ENCODE results near the gene PBXIP1.
A peak's percentile ranks its signal among the peaks of the same experiment; 100 is the strongest.

The PBXIP1 gene

GRCh38 chr1:154935749-154936554 is 19.9 kb downstream of the PBXIP1 start:
- peaks cover 8% of the 10 kb centered on the region for H3K36me3 ChIP-seq (ENCODE audit: control insufficient read depth, insufficient read depth, low read length)
- H3K4me3 ChIP-seq (replicated peaks; ENCODE audit: low read depth, low read length): peak overlapping the region; percentile 74
- no peaks in the 10 kb centered on the region for H3K27me3 ChIP-seq (replicated peaks; ENCODE audit: control insufficient read depth, insufficient read depth, low read length)
- no peak for DNase-seq (ENCODE audit: extremely low read depth, insufficient read length)
- TF ChIP-seq CTCF (IDR thresholded peaks at IDR 0.05; ENCODE audit: insufficient read depth, low read length, poor library complexity, severe bottlenecking): no peak

GRCh38 chr1:154934358-154934948 is 21.4 kb downstream of the PBXIP1 start:
- no peaks in the 10 kb centered on the region for H3K27me3 ChIP-seq (replicated peaks; ENCODE audit: control insufficient read depth, insufficient read depth, low read length)
- no peak overlapping the region for H3K4me3 ChIP-seq (replicated peaks; ENCODE audit: low read depth, low read length)
- peaks cover 10% of the 10 kb centered on the region for H3K36me3 ChIP-seq (ENCODE audit: control insufficient read depth, insufficient read depth, low read length)
- no peak for DNase-seq (ENCODE audit: extremely low read depth, insufficient read length)
- no peak for TF ChIP-seq CTCF (IDR thresholded peaks at IDR 0.05; ENCODE audit: insufficient read depth, low read length, poor library complexity, severe bottlenecking)

- Histone ChIP-seq H3K36me3 (ENCODE audit: control insufficient read depth, insufficient read depth, low read length) (peaks cover 19% of the 10 kb centered on the region), H3K4me3 (replicated peaks; ENCODE audit: low read depth, low read length) (no peak overlapping the region), H3K27me3 (replicated peaks; ENCODE audit: control insufficient read depth, insufficient read depth, low read length) (no peaks in the 10 kb centered on the region)
- TF ChIP-seq CTCF (IDR thresholded peaks at IDR 0.05; ENCODE audit: insufficient read depth, low read length, poor library complexity, severe bottlenecking): no peak
- no peak for DNase-seq (ENCODE audit: extremely low read depth, insufficient read length)
Measured at GRCh38 chr1:154931940-154932487, 23.9 kb downstream of the PBXIP1 start.

- no peak for TF ChIP-seq CTCF (IDR thresholded peaks at IDR 0.05; ENCODE audit: insufficient read depth, low read length, poor library complexity, severe bottlenecking)
- DNase-seq (ENCODE audit: extremely low read depth, insufficient read length): no peak
- H3K36me3 ChIP-seq (ENCODE audit: control insufficient read depth, insufficient read depth, low read length): peaks cover 47% of the 10 kb centered on the region
Measured at GRCh38 chr1:154926201-154926600, 29.7 kb downstream of the PBXIP1 start.

GRCh38 chr1:154925335-154926170 is 30.3 kb downstream of the PBXIP1 start:
- Histone ChIP-seq H3K4me3 (replicated peaks; ENCODE audit: low read depth, low read length) (no peak overlapping the region), H3K36me3 (ENCODE audit: control insufficient read depth, insufficient read depth, low read length) (peaks cover 46% of the 10 kb centered on the region), H3K27me3 (replicated peaks; ENCODE audit: control insufficient read depth, insufficient read depth, low read length) (no peaks in the 10 kb centered on the region)
- no peak for TF ChIP-seq CTCF (IDR thresholded peaks at IDR 0.05; ENCODE audit: insufficient read depth, low read length, poor library complexity, severe bottlenecking)
- DNase-seq (ENCODE audit: extremely low read depth, insufficient read length): no peak

More at GRCh38 chr1:154926201-154926600, 29.7 kb downstream of the PBXIP1 start:
- no peak overlapping the region for H3K4me3 ChIP-seq (replicated peaks; ENCODE audit: low read depth, low read length)
- no peaks in the 10 kb centered on the region for H3K27me3 ChIP-seq (replicated peaks; ENCODE audit: control insufficient read depth, insufficient read depth, low read length)
